GM12878 (cell line): Measurements from ENCODE around the gene COL18A1. TPM values are rescaled to one million over a fixed set of nuclear protein-coding genes. Genes with fewer than 3 reads are reported as not detected.

ENCODE experiments used
- CBFB ChIP-seq: IDR thresholded peaks from 2 replicates; pipeline ENCODE4 v1.6.1; 2016; ENCODE audit warnings: antibody characterized with exemption, low read depth
- NR2F1 ChIP-seq: fragments of 450-650 bp; conservative IDR thresholded peaks from 2 replicates; pipeline ENCODE4 v1.6.1; 2017; ENCODE audit warnings: mild to moderate bottlenecking
- SRF ChIP-seq, 2 experiments: IDR thresholded peaks; 2 replicates each; pipeline ENCODE4 v1.6.1; 2011; ENCODE audit warnings: low read depth in 2 of 2, low read length in 2 of 2, mild to moderate bottlenecking in 1 of 2, moderate library complexity in 1 of 2
- TAF1 ChIP-seq: IDR thresholded peaks from 2 replicates; pipeline ENCODE4 v1.6.1; 2011; ENCODE audit warnings: mild to moderate bottlenecking, low read depth, low read length, borderline replicate concordance
- polyA plus RNA-seq, 11 experiments: library from polyadenylated mRNA; depleted of rRNA in 4 of 11; unstranded in 6 of 11; stranded (reverse) in 5 of 11; fragments of >200 nt; fragmentation: Nextera tagmentation in 4 of 11; fragmentation: Illumina TruSeq in 1 of 11; extraction: Ambion mirVana in 4 of 11; extraction: Trizol in 1 of 11; gene quantifications; 1 replicate in 1 of 11; 2 replicates in 10 of 11; pipeline versions ENCODE4 v1.2.1 to v1.2.3, GENCODE V29; 2011 to 2016; ENCODE audit warnings: inconsistent platforms in 2 of 11, missing spikeins in 2 of 11, low read depth in 1 of 11
- total RNA-seq, 4 experiments: library from RNA; depleted of rRNA in 3 of 4; stranded (reverse); fragments of >200 nt in 3 of 4; fragmentation: Illumina TruSeq in 1 of 4; extraction: Trizol in 1 of 4; gene quantifications; 2 replicates each; pipeline versions ENCODE4 v1.2.1 to v1.2.3, GENCODE V29; 2013 to 2021
- TF ChIP-seq, protein P1 (sequence below): IDR thresholded peaks from 2 replicates; pipeline ENCODE4 v1.6.1; 2012; ENCODE audit warnings: improper control_type of control experiment, low read depth, low read length; ENCODE audit not compliant: insufficient replicate concordance
- TF ChIP-seq, protein P2 (sequence below): fragments of 450-650 bp; formaldehyde crosslinking; IDR thresholded peaks from 2 replicates; pipeline ENCODE4 v1.4.0; 2020; ENCODE audit warnings: mild to moderate bottlenecking, moderate library complexity

COL18A1 gene
- total and polyA plus RNA-seq, 10 of the 15 experiments (the other 5 are each of a cell fraction or from before 2014, with no cell fraction given) = under 0.01 to 0.49 (median 0.09) TPM; not detected in 3

DNA sequence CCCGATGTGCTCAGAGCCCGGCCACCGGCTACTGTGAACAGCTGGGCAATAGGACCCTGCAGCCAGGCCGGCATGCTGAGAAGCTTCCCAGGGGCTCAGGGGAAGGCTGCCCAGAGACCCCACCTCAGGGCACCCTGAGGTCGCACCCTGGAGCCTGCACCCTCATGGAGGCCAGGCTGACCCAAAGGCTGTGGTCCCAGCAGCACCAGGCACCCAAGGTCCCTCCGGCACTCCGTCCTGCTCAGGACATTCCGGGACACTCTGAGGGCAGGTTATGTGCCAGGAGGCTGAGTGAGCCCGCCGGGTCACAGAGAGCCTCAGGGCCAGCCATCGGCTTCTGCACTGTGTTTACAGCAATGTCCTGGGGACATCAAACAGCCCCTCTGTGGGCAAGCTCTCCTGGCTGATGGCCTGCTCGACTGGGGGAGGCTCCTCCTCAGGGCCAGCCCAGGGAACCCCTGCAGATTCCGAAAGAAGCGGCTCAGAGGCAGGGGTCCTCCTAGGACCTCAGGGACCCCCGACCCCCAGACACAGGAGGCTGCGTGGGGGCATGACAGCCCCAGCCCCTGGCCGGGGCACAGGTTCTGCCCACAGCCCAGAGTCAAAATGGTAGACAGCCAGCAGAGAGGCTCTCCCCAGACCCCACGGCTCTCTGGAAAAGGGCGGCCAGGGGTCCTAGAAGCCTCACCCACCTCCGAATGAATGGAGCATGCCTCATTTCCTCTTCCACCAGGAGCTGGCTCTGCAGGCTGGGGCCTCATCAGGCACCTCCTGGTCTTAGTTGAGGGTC is 129.1 kb downstream of the COL18A1 start (continued):
- TF ChIP-seq, protein P1, sequence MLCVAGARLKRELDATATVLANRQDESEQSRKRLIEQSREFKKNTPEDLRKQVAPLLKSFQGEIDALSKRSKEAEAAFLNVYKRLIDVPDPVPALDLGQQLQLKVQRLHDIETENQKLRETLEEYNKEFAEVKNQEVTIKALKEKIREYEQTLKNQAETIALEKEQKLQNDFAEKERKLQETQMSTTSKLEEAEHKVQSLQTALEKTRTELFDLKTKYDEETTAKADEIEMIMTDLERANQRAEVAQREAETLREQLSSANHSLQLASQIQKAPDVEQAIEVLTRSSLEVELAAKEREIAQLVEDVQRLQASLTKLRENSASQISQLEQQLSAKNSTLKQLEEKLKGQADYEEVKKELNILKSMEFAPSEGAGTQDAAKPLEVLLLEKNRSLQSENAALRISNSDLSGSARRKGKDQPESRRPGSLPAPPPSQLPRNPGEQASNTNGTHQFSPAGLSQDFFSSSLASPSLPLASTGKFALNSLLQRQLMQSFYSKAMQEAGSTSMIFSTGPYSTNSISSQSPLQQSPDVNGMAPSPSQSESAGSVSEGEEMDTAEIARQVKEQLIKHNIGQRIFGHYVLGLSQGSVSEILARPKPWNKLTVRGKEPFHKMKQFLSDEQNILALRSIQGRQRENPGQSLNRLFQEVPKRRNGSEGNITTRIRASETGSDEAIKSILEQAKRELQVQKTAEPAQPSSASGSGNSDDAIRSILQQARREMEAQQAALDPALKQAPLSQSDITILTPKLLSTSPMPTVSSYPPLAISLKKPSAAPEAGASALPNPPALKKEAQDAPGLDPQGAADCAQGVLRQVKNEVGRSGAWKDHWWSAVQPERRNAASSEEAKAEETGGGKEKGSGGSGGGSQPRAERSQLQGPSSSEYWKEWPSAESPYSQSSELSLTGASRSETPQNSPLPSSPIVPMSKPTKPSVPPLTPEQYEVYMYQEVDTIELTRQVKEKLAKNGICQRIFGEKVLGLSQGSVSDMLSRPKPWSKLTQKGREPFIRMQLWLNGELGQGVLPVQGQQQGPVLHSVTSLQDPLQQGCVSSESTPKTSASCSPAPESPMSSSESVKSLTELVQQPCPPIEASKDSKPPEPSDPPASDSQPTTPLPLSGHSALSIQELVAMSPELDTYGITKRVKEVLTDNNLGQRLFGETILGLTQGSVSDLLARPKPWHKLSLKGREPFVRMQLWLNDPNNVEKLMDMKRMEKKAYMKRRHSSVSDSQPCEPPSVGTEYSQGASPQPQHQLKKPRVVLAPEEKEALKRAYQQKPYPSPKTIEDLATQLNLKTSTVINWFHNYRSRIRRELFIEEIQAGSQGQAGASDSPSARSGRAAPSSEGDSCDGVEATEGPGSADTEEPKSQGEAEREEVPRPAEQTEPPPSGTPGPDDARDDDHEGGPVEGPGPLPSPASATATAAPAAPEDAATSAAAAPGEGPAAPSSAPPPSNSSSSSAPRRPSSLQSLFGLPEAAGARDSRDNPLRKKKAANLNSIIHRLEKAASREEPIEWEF = no peak
- TF ChIP-seq TAF1 (no peak), NR2F1 (no peak), SRF (IDR thresholded peaks at IDR 0.05; ENCODE audit: low read depth in 2 of 2, low read length in 2 of 2) (no peak), CBFB (no peak)
- TF ChIP-seq, protein P2, sequence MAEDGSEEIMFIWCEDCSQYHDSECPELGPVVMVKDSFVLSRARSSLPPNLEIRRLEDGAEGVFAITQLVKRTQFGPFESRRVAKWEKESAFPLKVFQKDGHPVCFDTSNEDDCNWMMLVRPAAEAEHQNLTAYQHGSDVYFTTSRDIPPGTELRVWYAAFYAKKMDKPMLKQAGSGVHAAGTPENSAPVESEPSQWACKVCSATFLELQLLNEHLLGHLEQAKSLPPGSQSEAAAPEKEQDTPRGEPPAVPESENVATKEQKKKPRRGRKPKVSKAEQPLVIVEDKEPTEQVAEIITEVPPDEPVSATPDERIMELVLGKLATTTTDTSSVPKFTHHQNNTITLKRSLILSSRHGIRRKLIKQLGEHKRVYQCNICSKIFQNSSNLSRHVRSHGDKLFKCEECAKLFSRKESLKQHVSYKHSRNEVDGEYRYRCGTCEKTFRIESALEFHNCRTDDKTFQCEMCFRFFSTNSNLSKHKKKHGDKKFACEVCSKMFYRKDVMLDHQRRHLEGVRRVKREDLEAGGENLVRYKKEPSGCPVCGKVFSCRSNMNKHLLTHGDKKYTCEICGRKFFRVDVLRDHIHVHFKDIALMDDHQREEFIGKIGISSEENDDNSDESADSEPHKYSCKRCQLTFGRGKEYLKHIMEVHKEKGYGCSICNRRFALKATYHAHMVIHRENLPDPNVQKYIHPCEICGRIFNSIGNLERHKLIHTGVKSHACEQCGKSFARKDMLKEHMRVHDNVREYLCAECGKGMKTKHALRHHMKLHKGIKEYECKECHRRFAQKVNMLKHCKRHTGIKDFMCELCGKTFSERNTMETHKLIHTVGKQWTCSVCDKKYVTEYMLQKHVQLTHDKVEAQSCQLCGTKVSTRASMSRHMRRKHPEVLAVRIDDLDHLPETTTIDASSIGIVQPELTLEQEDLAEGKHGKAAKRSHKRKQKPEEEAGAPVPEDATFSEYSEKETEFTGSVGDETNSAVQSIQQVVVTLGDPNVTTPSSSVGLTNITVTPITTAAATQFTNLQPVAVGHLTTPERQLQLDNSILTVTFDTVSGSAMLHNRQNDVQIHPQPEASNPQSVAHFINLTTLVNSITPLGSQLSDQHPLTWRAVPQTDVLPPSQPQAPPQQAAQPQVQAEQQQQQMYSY (CRISPR knock-in tag) = no peak
